ENCODE measurements around the gene ARHGAP10.
A peak's percentile ranks its signal among the peaks of the same experiment; 100 is the strongest.
"Not testable (repeated sequence)": the region's sequence is repeated elsewhere in the genome, so short reads cannot be mapped to it uniquely, and the experiment has no call there.

The ARHGAP10 gene

DNA sequence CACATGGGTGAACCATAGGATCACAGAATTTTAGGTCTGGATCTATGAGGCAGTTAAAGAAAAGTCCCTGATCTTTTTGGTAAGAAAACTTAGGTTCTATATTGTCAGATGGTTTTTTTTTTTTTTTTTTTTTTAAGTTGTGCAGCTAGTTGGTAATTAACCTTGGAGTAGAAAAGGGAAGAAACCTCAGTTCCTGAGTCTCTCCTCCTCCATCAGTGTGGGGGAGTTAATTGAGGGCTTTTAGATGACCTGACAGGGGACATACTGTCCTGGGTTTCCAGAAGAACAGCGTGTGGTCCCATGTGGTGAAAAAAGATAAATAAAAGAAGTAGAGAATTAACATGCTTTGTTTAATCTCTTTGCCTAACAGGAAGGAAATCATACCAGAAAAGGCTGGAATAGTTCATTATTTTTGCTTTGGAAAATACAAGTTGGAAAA lies 123.7 kb downstream of the ARHGAP10 start:
- DNase-seq, result no peak

- DNase-seq, result no peak
Measured at GRCh38 chr4:147860960-147861359, 129.1 kb downstream of the ARHGAP10 start.

GRCh38 chr4:147862043-147862692 lies 130.3 kb downstream of the ARHGAP10 start:
- DNase-seq, result no peak

DNA sequence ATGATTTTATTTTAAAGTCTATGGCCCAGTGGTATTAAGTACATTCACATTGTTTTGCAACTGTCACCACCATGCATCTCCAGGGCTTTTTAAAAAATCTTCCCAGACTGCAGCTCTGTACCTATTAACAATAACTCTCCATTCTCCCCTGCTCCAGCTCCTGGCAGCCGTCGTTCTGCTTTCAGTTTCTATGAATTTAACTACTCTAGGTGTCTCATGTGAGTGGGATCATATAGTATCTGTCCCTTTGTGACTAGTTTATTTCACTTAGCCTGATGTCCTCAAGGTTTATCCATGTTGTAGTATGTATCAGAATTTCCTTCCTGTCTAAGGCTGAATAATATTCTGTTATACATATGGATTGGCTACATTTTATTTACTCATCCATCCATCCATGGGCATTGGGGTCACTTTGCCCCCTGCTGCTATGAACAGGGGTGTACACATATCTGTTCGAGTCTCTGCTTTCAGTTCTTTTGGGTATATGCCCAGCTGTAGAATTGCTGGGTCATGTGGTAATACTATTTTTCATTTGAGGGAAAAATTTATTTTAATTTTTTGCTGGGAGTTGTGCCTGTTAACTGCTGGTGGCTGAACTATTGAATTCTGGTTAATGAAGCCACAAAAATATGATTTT lies 131.3 kb downstream of the ARHGAP10 start:
- DNase-seq, result no peak

GRCh38 chr4:147863808-147864472 lies 132.1 kb downstream of the ARHGAP10 start:
- DNase-seq, result no peak

DNA sequence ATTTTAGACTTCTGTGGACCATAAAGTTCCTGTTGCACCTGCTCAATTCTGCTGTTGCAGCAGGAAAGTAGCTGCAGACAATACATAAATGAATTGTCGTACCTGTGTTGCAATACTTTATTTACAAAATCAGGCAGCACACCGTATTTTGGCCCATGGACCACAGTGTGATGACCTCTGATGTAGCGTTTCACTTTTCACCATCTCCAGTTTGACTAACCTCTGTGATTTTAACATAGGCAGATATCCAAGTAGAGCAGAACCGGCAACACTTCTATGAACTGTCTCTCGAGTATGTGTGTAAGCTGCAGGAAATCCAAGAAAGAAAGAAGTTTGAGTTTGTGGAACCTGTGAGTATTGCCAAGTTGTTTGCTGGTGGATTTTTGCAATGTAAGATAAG lies 132.7 kb downstream of the ARHGAP10 start:
- no peak for DNase-seq

GRCh38 chr4:147865926-147866325 lies 134.0 kb downstream of the ARHGAP10 start:
- no peak for DNase-seq

DNA sequence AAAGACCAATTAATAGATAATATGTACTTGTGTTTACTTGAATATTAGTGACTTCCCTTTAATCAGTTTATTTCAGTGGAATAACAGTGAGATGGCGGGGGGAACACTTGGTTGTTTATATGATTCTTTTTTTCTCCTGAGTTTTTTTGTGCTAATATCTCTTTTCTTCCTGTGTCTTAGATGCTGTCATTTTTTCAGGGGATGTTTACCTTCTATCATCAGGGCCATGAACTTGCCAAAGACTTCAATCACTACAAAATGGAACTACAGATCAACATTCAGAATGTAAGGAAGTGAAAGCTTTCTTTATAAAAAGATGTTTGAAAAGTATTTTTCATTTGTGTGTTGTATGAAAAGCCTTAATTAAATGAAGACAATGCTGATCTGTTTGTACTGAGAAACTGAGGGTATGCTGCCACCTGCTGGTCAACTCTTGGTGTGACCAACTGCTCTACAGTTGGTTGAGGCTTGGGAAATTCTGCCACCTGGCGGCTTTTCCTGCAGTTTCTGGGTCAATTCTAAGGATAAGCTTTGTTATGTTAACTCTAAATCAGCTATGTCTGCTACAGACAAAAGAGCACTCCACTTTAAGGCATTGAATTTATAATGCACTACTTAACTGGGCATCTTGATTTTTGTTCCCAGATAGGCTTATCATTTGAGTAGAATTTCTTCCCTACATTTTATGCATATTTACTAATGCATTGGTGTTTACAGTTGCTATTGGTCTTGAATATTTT lies 134.8 kb downstream of the ARHGAP10 start:
- DNase-seq, result peak; percentile 25

- DNase-seq, result no peak
Measured at GRCh38 chr4:147874109-147874508, 142.2 kb downstream of the ARHGAP10 start.

GRCh38 chr4:147877308-147877771 lies 145.5 kb downstream of the ARHGAP10 start:
- DNase-seq, result no peak

DNA sequence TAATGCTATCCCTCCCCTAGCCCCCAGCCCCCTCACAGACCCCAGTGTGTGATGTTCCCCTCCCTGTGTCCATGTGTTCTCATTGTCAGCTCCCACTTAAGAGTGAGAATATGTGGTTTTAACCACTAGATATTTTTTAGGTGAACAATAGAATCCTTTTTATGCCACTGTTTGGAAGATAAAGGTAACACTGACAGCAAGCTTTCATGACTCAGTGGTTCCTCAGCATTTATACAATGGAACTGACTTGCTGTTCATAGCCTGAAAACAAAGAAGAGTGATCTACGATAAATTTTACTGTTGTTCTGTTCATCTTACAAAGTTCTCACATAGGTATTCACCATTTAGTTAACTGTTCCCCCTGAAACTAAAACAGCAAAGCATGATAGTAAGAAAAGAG lies 147.8 kb downstream of the ARHGAP10 start:
- no peak for DNase-seq

GRCh38 chr4:147880511-147880910 lies 148.6 kb downstream of the ARHGAP10 start:
- DNase-seq, result no peak

- DNase-seq, result no peak
Measured at GRCh38 chr4:147884536-147884935, 152.6 kb downstream of the ARHGAP10 start.

GRCh38 chr4:147885216-147885615 lies 153.3 kb downstream of the ARHGAP10 start:
- not testable (repeated sequence) for DNase-seq

DNA sequence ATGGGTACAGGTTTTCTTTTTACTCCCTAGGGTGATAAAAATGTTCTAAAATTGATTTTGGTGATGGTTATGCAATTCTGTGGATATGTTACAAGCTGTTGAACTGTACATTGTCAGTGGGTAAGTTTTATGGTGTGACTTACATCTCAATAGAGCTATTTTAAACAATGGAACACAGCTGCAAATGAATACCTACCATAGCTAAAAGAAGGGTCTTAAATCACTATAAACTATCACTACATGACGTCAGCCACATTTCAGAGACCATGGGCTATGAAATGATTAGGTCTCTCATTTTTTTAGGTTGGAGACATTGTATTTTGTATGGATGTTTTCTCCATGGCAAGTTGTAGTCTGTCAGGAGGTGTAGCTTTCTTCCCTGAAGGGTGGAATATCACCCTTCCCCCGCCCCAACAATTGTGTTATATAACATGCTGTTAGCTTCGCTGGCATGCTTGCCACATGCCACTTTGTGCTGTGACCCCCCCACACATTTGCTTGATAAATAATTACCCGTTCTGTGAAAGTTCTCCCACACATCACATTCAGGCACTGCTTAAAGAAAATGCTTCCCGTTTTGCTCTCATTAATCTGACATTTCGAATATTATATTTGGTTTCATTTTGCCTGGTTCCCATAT lies 159.7 kb downstream of the ARHGAP10 start:
- no peak for DNase-seq

- no peak for DNase-seq
Measured at GRCh38 chr4:147899512-147899911, 167.6 kb downstream of the ARHGAP10 start.

DNA sequence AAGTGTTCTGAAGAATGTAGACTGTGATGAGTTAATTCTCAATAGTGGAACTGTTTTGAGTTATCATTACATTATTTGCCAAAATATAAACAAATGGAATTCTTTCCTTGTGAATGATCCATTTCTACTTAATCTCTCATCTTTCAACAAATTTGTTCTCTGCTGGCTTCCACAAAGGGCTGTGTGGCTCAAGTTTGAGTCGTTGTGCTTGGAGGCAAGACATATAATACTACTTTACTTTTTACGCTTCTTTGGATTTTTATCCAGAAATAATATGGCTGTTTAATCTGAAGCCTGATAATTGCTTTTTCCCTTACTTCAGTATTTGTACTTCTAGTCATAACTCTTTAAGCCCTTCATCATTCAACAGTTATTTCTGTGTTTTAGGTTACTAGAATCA lies 169.5 kb downstream of the ARHGAP10 start:
- DNase-seq, result no peak

GRCh38 chr4:147901916-147902315 lies 170.0 kb downstream of the ARHGAP10 start:
- no peak for DNase-seq

DNA sequence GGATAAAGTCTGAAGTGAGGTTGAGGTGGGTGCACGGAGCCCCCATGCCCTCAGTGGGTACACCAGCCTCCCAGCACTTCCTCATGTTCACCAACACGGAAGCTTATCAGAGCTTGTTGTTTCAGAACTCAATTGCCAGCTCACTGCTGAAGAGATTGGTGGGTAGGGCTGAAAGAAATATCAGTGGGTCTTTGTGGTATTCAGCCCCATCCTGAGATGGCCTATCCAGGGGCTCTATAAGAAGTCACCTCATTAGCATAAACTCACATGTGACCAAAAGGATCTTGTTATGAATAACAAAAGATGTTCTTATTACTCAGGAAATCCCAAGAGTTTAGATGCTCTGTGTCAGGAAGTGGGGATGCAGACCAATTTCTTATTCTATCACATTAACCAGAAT lies 177.3 kb downstream of the ARHGAP10 start:
- no peak for DNase-seq

DNA sequence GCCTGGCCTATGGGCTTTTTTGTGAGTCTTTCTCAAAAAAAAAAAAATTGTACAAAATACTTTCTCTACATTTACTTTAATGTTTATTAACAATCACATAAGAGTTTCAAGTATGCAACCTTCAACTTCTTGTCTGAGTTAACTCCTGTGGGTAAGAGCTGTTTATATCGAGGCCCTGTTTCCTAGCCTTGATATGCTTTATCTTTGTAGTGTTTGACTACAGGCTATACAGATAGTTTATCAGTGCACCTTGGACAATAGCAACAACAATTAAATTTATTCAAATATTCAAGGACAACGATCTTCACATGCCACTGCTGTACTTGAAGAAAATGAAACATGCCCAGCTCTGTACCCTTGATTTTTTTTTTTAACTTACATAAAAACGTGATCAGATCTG lies 178.4 kb downstream of the ARHGAP10 start:
- DNase-seq, result no peak

DNA sequence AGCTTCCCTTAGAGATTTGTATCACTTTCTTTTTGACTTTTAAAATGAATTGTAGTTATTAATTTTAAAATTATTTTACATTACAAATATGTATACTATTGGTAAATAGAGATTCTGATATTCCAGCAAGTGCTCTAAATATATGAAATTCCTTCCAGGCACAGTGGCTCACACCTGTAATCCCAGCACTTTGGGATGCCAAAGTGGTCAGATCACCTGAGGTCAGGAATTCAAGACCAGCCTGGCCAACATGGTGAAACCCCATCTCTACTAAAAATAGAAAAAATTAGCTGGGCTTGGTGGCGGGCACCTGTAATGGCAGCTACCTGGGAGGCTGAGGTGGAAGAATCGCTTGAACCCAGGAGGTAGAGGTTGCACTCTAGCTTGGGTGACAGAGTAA lies 180.2 kb downstream of the ARHGAP10 start:
- DNase-seq, result not testable (repeated sequence)

DNA sequence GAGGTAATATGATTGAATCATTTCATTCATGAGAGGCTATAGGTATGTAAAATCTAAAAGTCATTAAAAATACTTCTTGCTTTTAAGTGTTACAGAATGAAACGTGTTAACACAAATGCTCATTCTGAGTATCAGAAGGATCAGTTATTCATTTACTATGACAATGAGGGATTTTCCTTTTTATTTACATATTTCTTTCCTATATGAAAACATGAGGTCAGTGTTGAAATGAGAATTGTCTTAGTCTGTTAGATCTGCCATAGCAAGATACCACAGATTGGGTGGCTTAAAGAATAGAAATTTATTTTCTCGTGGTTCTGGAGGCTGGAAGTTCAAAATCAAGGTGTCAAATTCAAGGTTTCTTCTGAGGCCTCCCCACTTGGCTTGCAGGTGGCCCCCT lies 181.2 kb downstream of the ARHGAP10 start:
- DNase-seq, result no peak

GRCh38 chr4:147916351-147916750 lies 184.5 kb downstream of the ARHGAP10 start:
- DNase-seq, result no peak
